ENCODE results near the gene SLC25A19.

Gene SLC25A19

GRCh38 chr17:75327757-75328156 is 38.5 kb upstream of the SLC25A19 start:
- Histone ChIP-seq H3K9me3 (no peaks in the 10 kb centered on the region), H3K27ac (peak overlapping the region; percentile 78), H3K4me1 (ENCODE audit: control insufficient read depth in 1 of 2, insufficient read depth in 1 of 2, low read depth in 1 of 2, low read length in 1 of 2) (peaks cover 29 to 42% of the 10 kb centered on the region in 2 experiments), H3K36me3 (peaks cover 67% of the 10 kb centered on the region), H3K4me3 (ENCODE audit: low read depth in 1 of 2, low read length in 1 of 2) (no peak overlapping the region), H3K27me3 (no peaks in the 10 kb centered on the region)
- TF ChIP-seq CTCF (IDR thresholded peaks at IDR 0.05) = no peak

- peaks cover 29 to 42% of the 10 kb centered on the region in 2 experiments for H3K4me1 ChIP-seq (ENCODE audit: control insufficient read depth in 1 of 2, insufficient read depth in 1 of 2, low read depth in 1 of 2, low read length in 1 of 2)
- TF ChIP-seq CTCF (IDR thresholded peaks at IDR 0.05) = no peak
- H3K4me3 ChIP-seq (ENCODE audit: low read depth in 1 of 2, low read length in 1 of 2) = peak overlapping the region; percentile 16 to 30
- peak overlapping the region; percentile 78 for H3K27ac ChIP-seq
- H3K36me3 ChIP-seq = peaks cover 73% of the 10 kb centered on the region
- no peaks in the 10 kb centered on the region for H3K9me3 ChIP-seq
- no peaks in the 10 kb centered on the region for H3K27me3 ChIP-seq
Observed at GRCh38 chr17:75326226-75326848, 37.1 kb upstream of the SLC25A19 start.

- TF ChIP-seq CTCF (IDR thresholded peaks at IDR 0.05) = no peak
- Histone ChIP-seq H3K4me3 (ENCODE audit: low read depth in 1 of 2, low read length in 1 of 2) (peak overlapping the region; percentile 16 to 30), H3K36me3 (peaks cover 73% of the 10 kb centered on the region), H3K27me3 (no peaks in the 10 kb centered on the region), H3K4me1 (ENCODE audit: control insufficient read depth in 1 of 2, insufficient read depth in 1 of 2, low read depth in 1 of 2, low read length in 1 of 2) (peaks cover 29 to 42% of the 10 kb centered on the region in 2 experiments), H3K27ac (peak overlapping the region; percentile 78), H3K9me3 (no peaks in the 10 kb centered on the region)
Observed at GRCh38 chr17:75325827-75326225, 36.6 kb upstream of the SLC25A19 start.

GRCh38 chr17:75325348-75325747 is 36.1 kb upstream of the SLC25A19 start:
- Histone ChIP-seq H3K4me3 (ENCODE audit: low read depth in 1 of 2, low read length in 1 of 2) (peak overlapping the region in 1 of 2 experiments; percentile 30), H3K27ac (peak overlapping the region; percentile 78), H3K36me3 (peaks cover 74% of the 10 kb centered on the region), H3K27me3 (no peaks in the 10 kb centered on the region), H3K9me3 (no peaks in the 10 kb centered on the region), H3K4me1 (ENCODE audit: control insufficient read depth in 1 of 2, insufficient read depth in 1 of 2, low read depth in 1 of 2, low read length in 1 of 2) (peaks cover 29 to 42% of the 10 kb centered on the region in 2 experiments)
- no peak for TF ChIP-seq CTCF (IDR thresholded peaks at IDR 0.05)

- H3K27me3 ChIP-seq = no peaks in the 10 kb centered on the region
- H3K4me1 ChIP-seq (ENCODE audit: control insufficient read depth in 1 of 2, insufficient read depth in 1 of 2, low read depth in 1 of 2, low read length in 1 of 2) = peaks cover 25 to 29% of the 10 kb centered on the region in 2 experiments
- H3K36me3 ChIP-seq = peaks cover 90% of the 10 kb centered on the region
- no peak overlapping the region for H3K27ac ChIP-seq
- no peak for TF ChIP-seq CTCF (IDR thresholded peaks at IDR 0.05)
- H3K4me3 ChIP-seq (ENCODE audit: low read depth in 1 of 2, low read length in 1 of 2) = no peak overlapping the region
- H3K9me3 ChIP-seq = no peaks in the 10 kb centered on the region
Observed at GRCh38 chr17:75321506-75321905, 32.3 kb upstream of the SLC25A19 start.

Data from neutrophil (primary cell).